Measurements from ENCODE around the gene IFNA14.
A peak's percentile ranks its signal among the peaks of the same experiment; 100 is the strongest.
"Not testable (repeated sequence)": the region's sequence is repeated elsewhere in the genome, so short reads cannot be mapped to it uniquely, and the experiment has no call there.

The IFNA14 gene

DNA sequence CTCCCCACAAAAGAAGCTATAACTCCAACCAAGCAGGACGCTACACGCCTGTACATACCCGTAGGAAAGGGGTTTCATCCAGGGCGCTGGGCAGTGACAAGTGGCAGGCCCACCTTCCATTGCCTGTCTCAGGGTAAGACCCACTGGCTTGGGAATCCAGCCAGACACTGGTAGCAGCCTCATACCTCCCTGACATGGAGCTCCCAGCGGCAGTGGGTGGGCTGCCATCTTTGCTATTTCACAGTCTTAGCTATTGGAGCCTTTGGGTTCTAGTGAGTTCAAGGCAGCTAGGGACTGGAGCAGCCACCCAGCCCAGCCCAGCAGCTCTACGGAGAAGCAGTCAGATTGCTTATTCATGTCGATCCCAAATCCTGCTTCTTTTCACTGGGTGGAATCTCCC is 29.5 kb downstream of the IFNA14 start:
- DNase-seq (ENCODE audit: low spot score) = no peak
- TF ChIP-seq, protein P1, sequence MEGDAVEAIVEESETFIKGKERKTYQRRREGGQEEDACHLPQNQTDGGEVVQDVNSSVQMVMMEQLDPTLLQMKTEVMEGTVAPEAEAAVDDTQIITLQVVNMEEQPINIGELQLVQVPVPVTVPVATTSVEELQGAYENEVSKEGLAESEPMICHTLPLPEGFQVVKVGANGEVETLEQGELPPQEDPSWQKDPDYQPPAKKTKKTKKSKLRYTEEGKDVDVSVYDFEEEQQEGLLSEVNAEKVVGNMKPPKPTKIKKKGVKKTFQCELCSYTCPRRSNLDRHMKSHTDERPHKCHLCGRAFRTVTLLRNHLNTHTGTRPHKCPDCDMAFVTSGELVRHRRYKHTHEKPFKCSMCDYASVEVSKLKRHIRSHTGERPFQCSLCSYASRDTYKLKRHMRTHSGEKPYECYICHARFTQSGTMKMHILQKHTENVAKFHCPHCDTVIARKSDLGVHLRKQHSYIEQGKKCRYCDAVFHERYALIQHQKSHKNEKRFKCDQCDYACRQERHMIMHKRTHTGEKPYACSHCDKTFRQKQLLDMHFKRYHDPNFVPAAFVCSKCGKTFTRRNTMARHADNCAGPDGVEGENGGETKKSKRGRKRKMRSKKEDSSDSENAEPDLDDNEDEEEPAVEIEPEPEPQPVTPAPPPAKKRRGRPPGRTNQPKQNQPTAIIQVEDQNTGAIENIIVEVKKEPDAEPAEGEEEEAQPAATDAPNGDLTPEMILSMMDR (IDR thresholded peaks at IDR 0.05; ENCODE audit: extremely low read depth, missing control alignments) = no peak

DNA sequence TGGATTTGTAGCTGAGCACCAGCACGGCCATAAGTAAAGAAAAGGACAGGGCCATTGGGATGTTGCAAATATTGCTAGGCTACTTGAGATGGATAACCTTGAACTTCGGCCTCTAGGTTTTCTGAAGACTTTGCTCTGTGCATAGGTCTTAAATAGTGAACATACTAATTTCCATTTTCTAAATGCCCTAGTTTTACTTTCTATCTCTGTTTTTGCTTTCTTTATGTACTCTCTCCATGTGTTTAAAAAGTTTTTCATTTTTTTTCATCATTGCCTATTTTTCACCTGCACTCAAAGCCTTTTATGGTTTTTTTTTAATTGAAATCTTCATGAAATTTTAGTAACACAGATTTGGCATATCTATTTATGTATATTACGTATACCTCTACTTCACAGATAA is 32.8 kb downstream of the IFNA14 start, which contains the start of gene IFNA10:
Gene IFNA10 (minus strand): TSS at position 101 of the 400 bp plus-strand sequence. CDS start 46 bp downstream, at position 55.
- not testable (repeated sequence) for DNase-seq (ENCODE audit: low spot score)

DNA sequence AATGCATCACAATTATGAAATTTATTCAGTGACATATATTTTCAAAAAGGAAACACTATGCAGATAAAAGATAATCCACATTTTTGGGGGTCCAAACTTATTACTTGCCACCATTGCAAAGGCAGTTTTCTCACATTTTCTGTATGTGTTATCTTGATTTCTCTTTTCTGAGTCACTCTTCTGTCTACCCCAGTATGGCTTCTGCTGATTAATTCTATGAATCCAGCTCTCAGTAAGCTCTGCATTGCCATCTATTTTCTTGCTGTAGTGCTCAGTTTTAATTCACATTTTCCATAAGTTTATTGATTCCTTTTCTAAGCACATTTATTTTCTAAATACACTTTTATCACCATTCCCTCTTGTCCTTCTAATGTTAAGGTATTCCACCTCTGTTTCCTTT is 34.6 kb downstream of the IFNA14 start:
- TF ChIP-seq, protein P1 (IDR thresholded peaks at IDR 0.05; ENCODE audit: extremely low read depth, missing control alignments) = no peak
- no peak for DNase-seq (ENCODE audit: low spot score)

DNA sequence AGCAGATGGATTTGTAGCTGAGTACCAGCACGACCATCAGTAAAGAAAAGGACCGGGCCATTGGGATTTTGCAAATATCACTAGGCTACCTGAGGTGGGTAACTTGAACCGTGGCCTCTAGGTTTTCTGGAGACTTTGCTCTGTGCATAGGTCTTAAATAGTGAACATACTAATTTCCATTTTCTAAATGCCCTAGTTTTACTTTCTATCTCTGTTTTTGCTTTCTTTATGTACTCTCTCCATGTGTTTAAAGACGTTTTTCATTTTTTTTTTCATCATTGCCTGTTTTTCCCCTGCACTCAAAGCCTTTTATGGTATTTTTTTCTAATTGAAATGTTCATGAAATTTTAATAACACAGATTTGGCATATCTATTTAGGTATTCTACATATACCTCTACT is 37.7 kb downstream of the IFNA14 start, which contains the start of gene IFNA7:
Gene IFNA7 (minus strand): TSS at position 101 of the 400 bp plus-strand sequence. CDS start 40 bp downstream, at position 61.
- DNase-seq (ENCODE audit: low spot score) = not testable (repeated sequence)

DNA sequence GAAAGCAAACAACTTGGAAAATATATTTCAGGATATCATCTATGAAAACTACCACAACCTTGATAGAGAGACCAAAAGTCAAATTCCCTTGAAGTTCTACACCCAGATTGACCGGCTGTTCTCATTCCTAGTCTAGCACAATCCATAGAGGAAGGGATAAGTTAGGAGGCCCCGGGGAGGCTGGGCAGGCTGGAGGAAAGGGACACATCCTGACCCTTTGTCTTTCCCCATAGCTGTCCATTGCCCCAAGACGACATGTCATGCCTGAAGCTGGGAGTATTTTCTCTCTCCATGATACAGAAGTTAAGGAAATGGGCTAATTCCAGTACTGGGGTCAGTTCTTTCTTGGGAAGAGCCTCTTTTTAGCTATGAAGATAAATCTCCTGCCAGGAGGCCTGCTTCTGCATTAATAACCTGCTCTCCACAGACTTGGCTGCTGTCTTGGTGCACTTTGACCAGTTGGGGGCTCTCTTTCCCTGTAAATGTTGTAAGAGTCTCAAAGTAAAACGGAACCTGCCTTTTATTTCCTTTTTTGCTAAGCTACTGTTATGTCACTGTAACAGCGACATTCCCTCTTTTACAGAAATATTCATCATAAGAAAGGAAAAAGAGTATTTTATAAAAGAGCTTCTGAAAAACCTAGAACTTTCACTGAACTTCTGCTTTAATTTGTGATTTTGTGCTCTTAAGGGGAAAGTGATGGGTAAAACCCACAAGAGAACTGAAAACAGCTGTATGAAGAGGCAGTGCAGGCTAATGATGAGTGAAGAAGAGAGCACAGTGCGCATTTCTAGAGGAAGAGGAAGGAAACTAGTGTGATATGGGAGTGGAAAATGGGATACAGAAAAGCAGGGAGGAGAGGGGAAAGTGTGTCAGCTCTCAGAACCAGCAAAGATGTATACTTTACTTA is 44.7 kb downstream of the IFNA14 start:
- peak; percentile 9 for DNase-seq (ENCODE audit: low spot score)
- TF ChIP-seq, protein P1 (IDR thresholded peaks at IDR 0.05; ENCODE audit: extremely low read depth, missing control alignments) = peak; percentile 71

Data from GM20000 (cell line).